22Rv1 (cell line): ENCODE measurements around the gene SLC35F5.
"Not testable (repeated sequence)": the region's sequence is repeated elsewhere in the genome, so short reads cannot be mapped to it uniquely, and the experiment has no call there.

Experiments used
- H3K27ac ChIP-seq: fragments of 450-650 bp; 2 replicates; pipeline ENCODE4 v1.5.1; 2017
- CTCF ChIP-seq: fragments of 450-650 bp; IDR thresholded peaks from 2 replicates; pipeline ENCODE4 v1.5.1; 2017; ENCODE audit warnings: mild to moderate bottlenecking
- ZFX ChIP-seq: fragments of 450-650 bp; IDR thresholded peaks from 2 replicates; pipeline ENCODE4 v1.6.1; 2017; ENCODE audit warnings: antibody characterized with exemption, borderline replicate concordance

Gene SLC35F5

GRCh38 chr2:113705982-113706523 is 50.4 kb downstream of the SLC35F5 start:
- TF ChIP-seq CTCF (no peak), ZFX (no peak)
- H3K27ac ChIP-seq = no peak overlapping the region

GRCh38 chr2:113704300-113704993 is 52.0 kb downstream of the SLC35F5 start:
- not testable (repeated sequence) for H3K27ac ChIP-seq

- no peak overlapping the region for H3K27ac ChIP-seq
- TF ChIP-seq ZFX (no peak), CTCF (no peak)
Measured at GRCh38 chr2:113703386-113704299, 52.8 kb downstream of the SLC35F5 start.

GRCh38 chr2:113700186-113700841 is 56.1 kb downstream of the SLC35F5 start:
- H3K27ac ChIP-seq = no peak overlapping the region
- TF ChIP-seq CTCF (peak; percentile 48), ZFX (no peak)

- H3K27ac ChIP-seq = no peak overlapping the region
- TF ChIP-seq ZFX = no peak
- no peak for TF ChIP-seq CTCF
Measured at GRCh38 chr2:113698892-113699447, 57.5 kb downstream of the SLC35F5 start.

- not testable (repeated sequence) for H3K27ac ChIP-seq
Measured at GRCh38 chr2:113698251-113698650, 58.2 kb downstream of the SLC35F5 start.

GRCh38 chr2:113697516-113697915 is 58.9 kb downstream of the SLC35F5 start:
- no peak for TF ChIP-seq CTCF
- no peak overlapping the region for H3K27ac ChIP-seq

- TF ChIP-seq ZFX (no peak), CTCF (no peak)
- no peak overlapping the region for H3K27ac ChIP-seq
Measured at GRCh38 chr2:113694438-113694837, 62.0 kb downstream of the SLC35F5 start.
